NCI-H82 treated with DMSO at 0.1 percent for 48 hours (cell line): ENCODE measurements around the gene BRDT.
"Not testable (repeated sequence)": the region's sequence is repeated elsewhere in the genome, so short reads cannot be mapped to it uniquely, and the experiment has no call there.

Experiments used
- DNase-seq: peaks from one replicate; lab custom pipeline; 2025; ENCODE audit not compliant: unreplicated experiment; lab: John Stamatoyannopoulos, UW

The BRDT gene

GRCh38 chr1:91981996-91982609 lies 32.9 kb downstream of the BRDT start:
- DNase-seq, result no peak

- DNase-seq, result no peak
Observed at GRCh38 chr1:91993256-91993655, 44.1 kb downstream of the BRDT start.

DNA sequence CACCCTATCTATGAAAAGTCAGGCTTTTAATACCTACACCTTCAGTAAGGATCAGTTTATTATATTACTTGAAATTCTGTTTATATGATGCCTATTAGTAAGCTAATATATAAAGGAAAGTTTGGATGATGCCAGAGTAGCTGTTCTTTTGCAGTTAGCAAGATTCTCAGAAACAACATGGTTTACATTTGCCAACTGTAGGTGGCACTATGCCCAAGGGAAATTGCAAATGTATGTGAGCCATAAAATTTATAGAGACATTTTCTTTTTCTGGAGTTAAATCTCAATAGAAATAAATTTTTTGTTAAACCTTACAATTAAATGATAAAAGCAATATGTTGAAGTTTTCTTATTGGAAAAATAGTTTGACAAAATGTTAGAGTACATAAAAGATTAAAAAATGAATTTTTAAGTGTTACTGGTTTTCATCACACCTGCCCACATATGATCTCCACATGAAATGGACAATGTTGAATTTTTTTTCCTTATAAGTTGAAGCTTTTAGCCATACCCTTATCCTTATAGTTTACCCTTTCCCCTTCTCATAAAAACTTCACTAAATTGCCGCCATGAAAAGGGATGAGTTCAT lies 48.5 kb downstream of the BRDT start:
- no peak for DNase-seq

- DNase-seq, result no peak
Observed at GRCh38 chr1:92004129-92004528, 54.9 kb downstream of the BRDT start.

DNA sequence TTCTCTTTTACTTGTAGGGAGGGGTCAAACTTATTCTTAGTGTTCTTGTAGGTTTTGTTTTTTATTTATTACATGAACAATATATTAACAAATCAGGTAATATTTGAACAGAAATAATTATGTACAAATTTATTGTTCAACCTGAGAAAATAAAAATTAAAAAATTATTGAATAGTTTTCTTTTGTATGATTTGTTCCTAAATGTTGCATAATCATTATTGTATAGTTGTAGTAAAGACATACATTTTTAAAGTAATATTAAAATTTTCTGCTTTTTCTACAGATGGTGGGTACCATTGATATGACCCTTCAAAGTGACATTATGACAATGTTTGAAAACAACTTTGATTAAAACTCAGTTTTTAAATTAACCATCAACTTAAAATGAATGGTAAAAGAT lies 64.7 kb downstream of the BRDT start:
- no peak for DNase-seq

- no peak for DNase-seq
Observed at GRCh38 chr1:92016720-92017316, 67.6 kb downstream of the BRDT start.

GRCh38 chr1:92017656-92018055 lies 68.5 kb downstream of the BRDT start:
- no peak for DNase-seq

GRCh38 chr1:92026042-92026441 lies 76.8 kb downstream of the BRDT start:
- not testable (repeated sequence) for DNase-seq

DNA sequence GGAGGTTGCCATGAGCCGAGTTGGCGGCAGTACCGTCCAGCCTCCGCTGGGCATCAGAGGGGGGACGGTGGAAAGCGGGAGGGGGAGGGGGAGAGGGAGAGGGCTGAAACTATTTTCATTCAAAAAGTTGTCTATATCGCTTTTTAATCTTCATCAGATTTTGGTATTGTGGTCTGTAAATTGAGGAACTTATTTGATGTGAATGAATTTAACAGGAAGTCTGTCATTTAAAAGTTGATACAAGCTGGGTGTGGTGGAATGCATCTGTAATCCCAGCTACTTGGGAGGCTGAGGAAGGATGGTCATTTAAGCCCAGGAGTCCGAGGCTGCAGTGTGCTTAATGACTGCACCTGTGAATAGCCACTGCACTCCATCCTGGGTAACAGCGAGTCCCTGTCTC lies 77.6 kb downstream of the BRDT start:
- no peak for DNase-seq

- no peak for DNase-seq
Observed at GRCh38 chr1:92029241-92029922, 80.2 kb downstream of the BRDT start.

DNA sequence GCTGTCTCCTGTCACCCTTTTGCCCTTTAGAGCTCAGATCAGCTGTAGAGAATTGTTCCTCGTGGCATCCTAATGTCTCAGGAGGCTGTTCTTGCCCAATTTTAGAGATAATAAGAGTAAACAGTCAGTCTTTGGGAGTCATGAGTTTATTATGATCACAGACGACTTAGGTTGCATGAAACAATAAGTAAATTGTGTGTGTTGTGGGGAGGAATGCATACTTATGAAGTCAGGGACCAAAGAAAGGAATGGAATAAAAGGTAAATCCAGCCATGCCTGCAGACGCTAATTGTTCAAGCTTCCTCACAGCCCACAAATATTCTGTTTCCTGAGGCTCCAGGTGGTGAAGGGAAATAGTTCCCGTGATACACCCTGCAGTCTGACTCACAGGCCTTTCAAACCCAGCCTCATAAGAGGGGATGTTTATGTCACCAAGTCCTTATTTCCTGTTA lies 81.5 kb downstream of the BRDT start:
- no peak for DNase-seq

- DNase-seq, result no peak
Observed at GRCh38 chr1:92031281-92032110, 82.3 kb downstream of the BRDT start.

DNA sequence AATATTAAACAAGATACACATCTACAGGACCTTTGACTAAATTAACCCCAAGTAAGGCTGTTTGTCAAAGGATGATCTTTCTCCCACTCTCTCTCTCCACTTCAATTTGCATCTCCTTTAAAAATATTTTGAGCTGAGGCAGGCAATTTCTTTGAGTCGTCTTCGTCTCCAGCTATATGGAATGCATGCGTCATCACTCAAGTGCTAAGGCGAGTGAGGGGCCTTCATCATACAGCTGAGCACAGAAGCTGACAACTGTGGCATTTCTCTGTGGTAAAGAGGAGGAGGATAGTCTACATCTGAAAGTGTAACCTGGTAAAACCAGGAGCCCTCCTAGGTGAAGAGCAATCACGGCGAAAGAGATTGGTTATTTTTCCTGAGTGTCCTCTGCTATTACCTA lies 88.2 kb downstream of the BRDT start:
- no peak for DNase-seq

GRCh38 chr1:92038695-92039346 lies 89.6 kb downstream of the BRDT start:
- no peak for DNase-seq

DNA sequence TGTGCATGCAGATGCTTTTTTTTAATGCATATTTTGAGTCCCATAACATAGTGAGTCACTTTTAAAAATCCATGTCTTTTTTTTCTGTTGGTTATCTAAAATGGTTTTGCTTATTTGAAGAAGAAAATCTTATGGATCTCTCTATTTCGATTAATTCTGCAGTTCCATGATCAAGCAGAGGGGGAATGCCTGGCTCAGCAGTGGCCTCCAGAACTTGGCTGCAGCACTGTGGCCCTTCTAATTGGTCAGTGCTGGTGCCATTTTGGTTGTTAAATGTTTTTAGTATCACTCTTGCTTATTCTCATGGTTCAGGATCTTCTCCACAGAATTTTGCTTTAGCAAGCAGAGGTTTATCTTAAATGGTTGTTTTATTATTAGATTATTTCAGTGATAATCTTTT lies 91.8 kb downstream of the BRDT start:
- no peak for DNase-seq

DNA sequence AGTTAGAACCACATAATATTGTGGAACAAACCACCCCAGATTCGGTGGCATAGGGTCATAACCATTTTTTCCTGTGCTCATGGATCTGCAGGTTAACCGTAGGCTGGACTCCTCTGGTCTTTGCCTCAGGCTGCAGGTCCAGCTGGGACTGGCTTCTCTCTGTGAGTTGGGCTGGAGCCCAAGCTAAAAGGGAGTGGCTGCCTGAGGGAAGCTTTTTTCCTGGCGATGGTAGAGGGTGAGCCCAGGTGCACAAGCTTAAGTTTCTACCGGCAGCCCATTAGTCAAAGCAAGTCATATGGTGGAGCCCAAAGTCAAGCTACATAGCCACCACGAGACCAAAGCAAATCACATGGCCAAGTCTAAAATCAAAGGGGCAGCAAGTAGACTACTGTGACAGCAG lies 94.4 kb downstream of the BRDT start:
- DNase-seq, result no peak

DNA sequence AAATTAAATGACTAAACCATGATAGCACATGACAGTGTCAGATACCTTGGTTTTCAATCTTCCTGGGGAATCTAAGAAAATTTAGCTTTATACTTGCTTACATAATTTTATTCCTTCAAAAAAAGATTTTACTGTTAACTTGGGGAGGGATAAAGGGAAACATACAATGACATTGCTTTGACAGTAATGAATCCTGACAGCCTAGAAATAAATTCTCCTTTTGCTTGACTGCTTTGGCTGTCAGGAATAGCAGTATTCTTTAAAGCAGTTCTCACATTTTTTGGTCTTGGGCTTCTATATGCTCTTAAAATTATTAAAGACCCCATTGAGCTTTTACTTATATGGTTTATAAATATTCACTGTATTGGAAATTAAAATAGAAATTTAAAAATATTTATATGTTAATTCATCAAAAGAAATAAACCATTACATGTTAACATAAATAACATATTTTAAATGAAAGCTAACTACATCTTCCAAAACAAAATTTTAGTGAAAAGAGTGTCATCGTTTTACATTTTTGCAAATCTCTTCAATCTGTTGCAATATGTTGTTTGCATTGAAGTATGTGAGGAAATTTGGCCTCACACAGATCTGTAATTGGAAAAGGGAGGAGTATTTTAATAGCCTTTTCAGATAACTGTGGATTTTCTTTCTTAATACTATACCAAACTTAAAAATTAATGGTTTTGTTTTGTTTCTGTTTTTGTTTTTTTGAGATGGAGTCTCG lies 96.7 kb downstream of the BRDT start:
- no peak for DNase-seq

- peak; percentile 16 for DNase-seq
Observed at GRCh38 chr1:92051948-92052347, 102.7 kb downstream of the BRDT start.
